ENCODE data around the gene FMN1.

FMN1 gene

GRCh38 chr15:32736701-32737061, 457.8 kb downstream of the FMN1 start:
- Histone ChIP-seq H3K36me3 (no peaks in the 10 kb centered on the region), H3K27ac (no peak overlapping the region), H3K4me1 (no peaks in the 10 kb centered on the region), H3K27me3 (no peaks in the 10 kb centered on the region), H3K4me3 (no peak overlapping the region), H3K9me3 (peaks cover 0 to 11% (median 0%) of the 10 kb centered on the region in 3 donors)
- DNase-seq = no peak
- intact Hi-C loops (cut with DNase I; ENCODE audit: low total_unique reads) = no loop called here
- TF ChIP-seq, protein P1, sequence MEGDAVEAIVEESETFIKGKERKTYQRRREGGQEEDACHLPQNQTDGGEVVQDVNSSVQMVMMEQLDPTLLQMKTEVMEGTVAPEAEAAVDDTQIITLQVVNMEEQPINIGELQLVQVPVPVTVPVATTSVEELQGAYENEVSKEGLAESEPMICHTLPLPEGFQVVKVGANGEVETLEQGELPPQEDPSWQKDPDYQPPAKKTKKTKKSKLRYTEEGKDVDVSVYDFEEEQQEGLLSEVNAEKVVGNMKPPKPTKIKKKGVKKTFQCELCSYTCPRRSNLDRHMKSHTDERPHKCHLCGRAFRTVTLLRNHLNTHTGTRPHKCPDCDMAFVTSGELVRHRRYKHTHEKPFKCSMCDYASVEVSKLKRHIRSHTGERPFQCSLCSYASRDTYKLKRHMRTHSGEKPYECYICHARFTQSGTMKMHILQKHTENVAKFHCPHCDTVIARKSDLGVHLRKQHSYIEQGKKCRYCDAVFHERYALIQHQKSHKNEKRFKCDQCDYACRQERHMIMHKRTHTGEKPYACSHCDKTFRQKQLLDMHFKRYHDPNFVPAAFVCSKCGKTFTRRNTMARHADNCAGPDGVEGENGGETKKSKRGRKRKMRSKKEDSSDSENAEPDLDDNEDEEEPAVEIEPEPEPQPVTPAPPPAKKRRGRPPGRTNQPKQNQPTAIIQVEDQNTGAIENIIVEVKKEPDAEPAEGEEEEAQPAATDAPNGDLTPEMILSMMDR (IDR thresholded peaks at IDR 0.05) = no peak

DNA sequence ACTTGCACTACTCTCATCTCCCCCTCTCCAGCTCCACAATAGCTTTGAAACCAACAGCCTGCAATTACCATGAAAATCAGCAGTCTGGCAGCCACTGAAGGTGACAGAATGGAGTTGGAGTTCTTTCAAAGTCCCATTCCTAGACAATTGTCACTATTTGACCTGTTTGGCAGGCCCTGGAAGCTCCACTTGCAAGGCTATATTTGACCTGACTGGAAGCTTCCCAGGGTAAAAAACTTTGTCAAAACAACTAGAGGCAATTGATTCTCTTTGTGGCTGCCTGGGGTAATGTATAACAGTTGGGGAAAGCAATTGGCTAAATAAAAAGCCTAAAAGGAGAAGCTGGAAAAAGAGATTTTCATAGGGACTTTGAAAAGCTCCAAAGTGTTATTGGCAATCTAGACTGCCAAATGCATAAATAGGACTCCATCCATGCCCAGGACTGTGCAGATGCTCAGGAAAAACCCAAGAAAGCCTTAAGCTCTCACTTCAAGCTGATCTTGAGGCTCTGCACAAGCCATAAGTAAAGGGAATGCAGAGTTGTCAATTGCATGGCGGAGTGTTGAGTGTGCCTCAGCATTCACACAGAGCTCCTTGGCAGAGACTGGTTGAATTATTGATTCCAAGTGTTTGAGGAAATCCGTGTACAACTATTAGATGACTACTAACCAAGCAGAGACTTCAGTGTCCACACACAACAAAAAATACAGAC, 458.4 kb downstream of the FMN1 start:
- no peak for DNase-seq
- Histone ChIP-seq H3K4me3 (no peak overlapping the region), H3K27me3 (peaks cover 0 to 3% of the 10 kb centered on the region in 2 donors), H3K9me3 (peaks cover 0 to 11% (median 0%) of the 10 kb centered on the region in 3 donors), H3K4me1 (no peaks in the 10 kb centered on the region), H3K36me3 (no peaks in the 10 kb centered on the region), H3K27ac (no peak overlapping the region)
- TF ChIP-seq, protein P1 (IDR thresholded peaks at IDR 0.05) = no peak
- intact Hi-C loops (cut with DNase I; ENCODE audit: low total_unique reads) = no loop called here

DNA sequence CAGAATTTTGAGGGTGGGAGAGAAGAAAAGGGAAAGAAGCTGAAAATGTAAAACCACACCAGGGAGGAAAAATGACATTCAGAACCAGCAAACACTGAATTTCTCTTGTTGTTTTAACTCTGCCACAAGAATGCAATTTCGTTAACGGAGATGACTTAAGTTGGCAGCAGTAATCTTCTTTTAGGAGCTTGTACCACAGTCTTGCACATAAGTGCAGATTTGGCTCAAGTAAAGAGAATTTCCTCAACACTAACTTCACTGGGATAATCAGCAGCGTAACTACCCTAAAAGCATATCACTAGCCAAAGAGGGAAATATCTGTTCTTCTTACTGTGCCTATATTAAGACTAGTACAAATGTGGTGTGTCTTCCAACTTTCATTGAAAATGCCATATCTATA, 461.2 kb downstream of the FMN1 start:
- TF ChIP-seq, protein P1 (IDR thresholded peaks at IDR 0.05) = no peak
- peaks cover 0 to 7% of the 10 kb centered on the region in 2 donors for H3K27me3 ChIP-seq
- no peak overlapping the region for H3K4me3 ChIP-seq
- H3K4me1 ChIP-seq = no peaks in the 10 kb centered on the region
- intact Hi-C loops (cut with DNase I; ENCODE audit: low total_unique reads) = no loop called here
- H3K9me3 ChIP-seq = no peaks in the 10 kb centered on the region
- no peaks in the 10 kb centered on the region for H3K36me3 ChIP-seq
- no peak overlapping the region for H3K27ac ChIP-seq
- DNase-seq = no peak

GRCh38 chr15:32732574-32733157, 461.8 kb downstream of the FMN1 start:
- H3K4me3 ChIP-seq = no peak overlapping the region
- intact Hi-C loops (cut with DNase I; ENCODE audit: low total_unique reads) = no loop called here
- no peaks in the 10 kb centered on the region for H3K9me3 ChIP-seq
- H3K36me3 ChIP-seq = no peaks in the 10 kb centered on the region
- H3K27me3 ChIP-seq = peaks cover 0 to 7% of the 10 kb centered on the region in 2 donors
- no peak for DNase-seq
- TF ChIP-seq, protein P1 (IDR thresholded peaks at IDR 0.05) = no peak
- H3K27ac ChIP-seq = no peak overlapping the region
- H3K4me1 ChIP-seq = no peaks in the 10 kb centered on the region

DNA sequence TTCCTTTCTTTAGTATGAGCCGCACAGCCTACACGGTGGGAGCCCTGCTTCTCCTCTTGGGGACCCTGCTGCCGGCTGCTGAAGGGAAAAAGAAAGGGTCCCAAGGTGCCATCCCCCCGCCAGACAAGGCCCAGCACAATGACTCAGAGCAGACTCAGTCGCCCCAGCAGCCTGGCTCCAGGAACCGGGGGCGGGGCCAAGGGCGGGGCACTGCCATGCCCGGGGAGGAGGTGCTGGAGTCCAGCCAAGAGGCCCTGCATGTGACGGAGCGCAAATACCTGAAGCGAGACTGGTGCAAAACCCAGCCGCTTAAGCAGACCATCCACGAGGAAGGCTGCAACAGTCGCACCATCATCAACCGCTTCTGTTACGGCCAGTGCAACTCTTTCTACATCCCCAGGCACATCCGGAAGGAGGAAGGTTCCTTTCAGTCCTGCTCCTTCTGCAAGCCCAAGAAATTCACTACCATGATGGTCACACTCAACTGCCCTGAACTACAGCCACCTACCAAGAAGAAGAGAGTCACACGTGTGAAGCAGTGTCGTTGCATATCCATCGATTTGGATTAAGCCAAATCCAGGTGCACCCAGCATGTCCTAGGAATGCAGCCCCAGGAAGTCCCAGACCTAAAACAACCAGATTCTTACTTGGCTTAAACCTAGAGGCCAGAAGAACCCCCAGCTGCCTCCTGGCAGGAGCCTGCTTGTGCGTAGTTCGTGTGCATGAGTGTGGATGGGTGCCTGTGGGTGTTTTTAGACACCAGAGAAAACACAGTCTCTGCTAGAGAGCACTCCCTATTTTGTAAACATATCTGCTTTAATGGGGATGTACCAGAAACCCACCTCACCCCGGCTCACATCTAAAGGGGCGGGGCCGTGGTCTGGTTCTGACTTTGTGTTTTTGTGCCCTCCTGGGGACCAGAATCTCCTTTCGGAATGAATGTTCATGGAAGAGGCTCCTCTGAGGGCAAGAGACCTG, 463.5 kb downstream of the FMN1 start:
- TF ChIP-seq, protein P1 (IDR thresholded peaks at IDR 0.05) = no peak
- Histone ChIP-seq H3K4me3 (no peak overlapping the region), H3K9me3 (no peaks in the 10 kb centered on the region), H3K27me3 (peaks cover 0 to 7% of the 10 kb centered on the region in 2 donors), H3K4me1 (no peaks in the 10 kb centered on the region), H3K27ac (no peak overlapping the region), H3K36me3 (no peaks in the 10 kb centered on the region)
- DNase-seq = no peak
- intact Hi-C loops (cut with DNase I; ENCODE audit: low total_unique reads) = no loop called here
